AG09319 (cell line): ENCODE measurements around the gene ZNF665.
"Not testable (repeated sequence)": the region's sequence is repeated elsewhere in the genome, so short reads cannot be mapped to it uniquely, and the experiment has no call there.

Experiments
- DNase-seq: peaks from one replicate; pipeline ENCODE4 v3.0.0-alpha.2; 2010; ENCODE audit warnings: low read depth; ENCODE audit errors: extremely low read depth
- CTCF ChIP-seq: IDR thresholded peaks from 2 replicates; pipeline ENCODE4 v1.5.1; 2011; ENCODE audit warnings: low read depth, mild to moderate bottlenecking, inconsistent platforms, low read length, moderate library complexity

ZNF665 gene

GRCh38 chr19:53192771-53193534 is at the start of gene ZNF665:
ZNF665 (minus strand) TSS chr19:53193358; CDS start chr19:53182898, 10,460 bp downstream.
- TF ChIP-seq CTCF: no peak
- peak; percentile 54 for DNase-seq

GRCh38 chr19:53237114-53237777 is 44.1 kb upstream of the ZNF665 start:
- no peak for DNase-seq
- TF ChIP-seq CTCF: no peak

- DNase-seq: no peak
- no peak for TF ChIP-seq CTCF
Measured at GRCh38 chr19:53224606-53225005, 31.4 kb upstream of the ZNF665 start.

- not testable (repeated sequence) for DNase-seq
Measured at GRCh38 chr19:53222716-53223115, 29.6 kb upstream of the ZNF665 start.

- no peak for TF ChIP-seq CTCF
- DNase-seq: no peak
Measured at GRCh38 chr19:53212703-53213320, 19.7 kb upstream of the ZNF665 start.

- not testable (repeated sequence) for DNase-seq
Measured at GRCh38 chr19:53211554-53211953, 18.4 kb upstream of the ZNF665 start.

GRCh38 chr19:53196777-53197396 is 3.7 kb upstream of the ZNF665 start:
- TF ChIP-seq CTCF: no peak
- peak; percentile 72 for DNase-seq
